ENCODE measurements around the gene UHRF1. TPM values are rescaled to one million over a fixed set of nuclear protein-coding genes. Genes with fewer than 3 reads are reported as not detected.

UHRF1 gene
- 1 to 10 TPM; 2.8 to 4.6 (median 4.1) TPM for total RNA-seq
- total RNA-seq (2013): 2.2 TPM

DNA sequence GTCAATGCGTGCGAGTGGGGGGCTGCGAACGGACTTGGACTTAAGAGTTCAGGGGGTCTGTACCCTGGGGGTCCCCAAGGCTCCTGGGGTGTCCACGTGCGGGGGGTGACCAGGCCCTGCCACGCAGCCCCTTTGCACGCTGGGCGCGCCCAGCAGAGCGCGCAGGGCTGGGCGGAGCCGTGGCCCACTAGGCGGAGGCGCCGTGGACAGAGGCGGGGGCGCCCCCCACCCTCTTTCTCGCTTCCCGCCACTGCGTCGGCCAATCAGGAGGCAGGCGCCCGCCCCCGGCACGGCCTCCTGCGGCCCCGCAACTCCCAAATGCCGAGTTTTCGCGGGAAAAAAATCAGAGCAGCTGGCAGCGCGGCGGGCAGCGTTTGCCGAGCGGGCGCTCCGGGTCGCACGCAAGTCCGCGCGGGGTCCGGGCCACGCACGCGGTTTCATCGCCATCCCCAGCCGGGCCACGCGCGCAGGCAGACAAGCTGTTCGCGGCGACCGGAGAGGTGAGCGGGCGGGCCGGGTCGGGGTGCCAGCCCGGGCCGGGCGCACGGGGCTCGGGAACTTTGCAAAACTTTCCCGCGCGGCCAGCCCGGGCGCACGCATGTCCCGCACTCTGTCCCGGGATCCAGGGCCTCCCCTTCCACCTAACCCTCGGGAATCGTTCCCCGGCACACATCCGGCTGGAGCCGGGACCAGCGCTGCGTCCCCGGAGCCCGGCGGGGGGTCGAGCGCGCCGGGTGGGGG, at the start of gene UHRF1:
TSS of gene UHRF1 (plus strand) at position 346 of the 741 bp plus-strand sequence. CDS start 1,385 bp downstream, outside the sequence.
- no peak within 1 kb of the TSS for H3K27ac ChIP-seq (ENCODE audit: low read length)
- H3K36me3 Mint-ChIP-seq: no peaks in the 10 kb centered on the region

DNA sequence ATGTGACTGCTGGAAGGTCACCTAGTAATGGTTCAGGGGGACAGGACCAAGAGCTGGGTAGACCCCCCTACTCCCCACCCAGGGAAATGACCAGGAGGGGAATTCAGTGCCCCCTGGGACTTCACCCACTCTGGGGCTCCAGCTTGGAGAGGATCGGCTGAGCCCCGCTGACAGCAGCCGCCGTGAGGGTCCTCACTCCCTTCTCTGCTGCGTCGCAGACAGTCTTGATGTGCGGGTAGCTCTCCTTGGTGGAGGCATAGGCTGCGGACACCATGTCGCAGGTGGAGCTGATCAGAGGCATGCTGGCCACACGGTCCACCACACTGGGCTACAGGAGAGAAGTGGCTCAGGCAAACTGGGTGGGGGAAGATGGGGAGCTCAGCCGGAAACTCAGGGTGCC, 49.6 kb upstream of the UHRF1 start:
- 97% methylated on average over 11 of the region's 11 CpGs for WGBS (ENCODE audit: insufficient coverage)
- intact Hi-C loops (cut with micrococcal nuclease): no loop called here
- H3K27ac ChIP-seq (ENCODE audit: low read length): no peak overlapping the region
- H3K4me3 Mint-ChIP-seq: no peak overlapping the region
- no peaks in the 10 kb centered on the region for H3K4me1 Mint-ChIP-seq
- no peak for ATAC-seq
- H3K27ac Mint-ChIP-seq: no peak overlapping the region
- H3K4me3 ChIP-seq (ENCODE audit: low read length): no peak overlapping the region
- H3K36me3 ChIP-seq (ENCODE audit: control insufficient read depth, insufficient read depth, low read length): peaks cover 8% of the 10 kb centered on the region
- peaks cover 2% of the 10 kb centered on the region for H3K4me1 ChIP-seq (ENCODE audit: control insufficient read depth, insufficient read depth, low read length)
- no peaks in the 10 kb centered on the region for H3K9me3 ChIP-seq (ENCODE audit: control insufficient read depth, insufficient read depth, low read length)
- no peaks in the 10 kb centered on the region for H3K36me3 Mint-ChIP-seq
- no peak for DNase-seq
- TF ChIP-seq CTCF (IDR thresholded peaks at IDR 0.05): no peak
- no peaks in the 10 kb centered on the region for H3K27me3 Mint-ChIP-seq (ENCODE audit: low read depth in 2 of 2)
- H3K27me3 ChIP-seq (ENCODE audit: control insufficient read depth, insufficient read depth, low read length): no peaks in the 10 kb centered on the region
- H3K9me3 Mint-ChIP-seq: no peaks in the 10 kb centered on the region

More for the DNA sequence above, at the start of gene UHRF1:
- H3K27me3 Mint-ChIP-seq (ENCODE audit: low read depth in 2 of 2): no peaks in the 10 kb centered on the region
- DNase-seq (no peak), ATAC-seq (peak in 1 of 3 donors; percentile 10)
- no peaks in the 10 kb centered on the region for H3K27me3 ChIP-seq (ENCODE audit: control insufficient read depth, insufficient read depth, low read length)
- peak within 1 kb of the TSS in 1 of 2 donors; percentile 98 for H3K27ac Mint-ChIP-seq
- no peaks in the 10 kb centered on the region for H3K36me3 ChIP-seq (ENCODE audit: control insufficient read depth, insufficient read depth, low read length)
- peaks cover 45 to 52% of the 10 kb centered on the region in 2 donors for H3K4me1 Mint-ChIP-seq
- peak within 1 kb of the TSS; percentile 25 for H3K4me3 ChIP-seq (ENCODE audit: low read length)
- H3K4me3 Mint-ChIP-seq: peak within 1 kb of the TSS; percentile 88
- WGBS (ENCODE audit: insufficient coverage): 4% methylated on average over 89 of the region's 89 CpGs
- H3K9me3 Mint-ChIP-seq: no peaks in the 10 kb centered on the region
- H3K4me1 ChIP-seq (ENCODE audit: control insufficient read depth, insufficient read depth, low read length): peaks cover 49% of the 10 kb centered on the region
- intact Hi-C loops (cut with micrococcal nuclease): no loop called here
- H3K9me3 ChIP-seq (ENCODE audit: control insufficient read depth, insufficient read depth, low read length): no peaks in the 10 kb centered on the region
- no peak for TF ChIP-seq CTCF (IDR thresholded peaks at IDR 0.05)

DNA sequence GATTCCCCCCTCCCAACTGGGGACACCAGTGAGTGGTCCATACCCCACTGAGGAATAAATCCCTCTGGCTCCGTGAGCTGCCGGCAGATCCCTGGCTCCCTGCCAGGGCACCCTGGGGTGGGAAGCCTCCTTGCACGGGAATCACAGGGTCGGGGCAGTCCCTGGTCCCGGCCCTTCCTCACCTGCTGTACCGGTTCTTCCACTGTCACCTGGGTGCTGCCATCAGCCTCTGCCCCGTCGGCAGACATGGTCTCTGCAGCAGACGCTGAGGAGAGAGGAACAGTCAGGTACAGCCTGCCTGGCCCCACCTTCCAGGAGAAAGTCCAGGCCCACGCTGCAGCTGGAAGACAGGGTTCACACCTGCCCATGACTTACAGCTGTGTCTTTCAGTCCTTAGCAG, 48.2 kb upstream of the UHRF1 start:
- 97% methylated on average over 10 of the region's 10 CpGs for WGBS (ENCODE audit: insufficient coverage)
- intact Hi-C loops (cut with micrococcal nuclease): no loop called here
- ATAC-seq (no peak), DNase-seq (no peak)
- Histone ChIP-seq H3K36me3 (ENCODE audit: control insufficient read depth, insufficient read depth, low read length) (peaks cover 8% of the 10 kb centered on the region), H3K9me3 (ENCODE audit: control insufficient read depth, insufficient read depth, low read length) (no peaks in the 10 kb centered on the region), H3K4me3 (ENCODE audit: low read length) (no peak overlapping the region), H3K27me3 (ENCODE audit: control insufficient read depth, insufficient read depth, low read length) (no peaks in the 10 kb centered on the region), H3K27ac (ENCODE audit: low read length) (no peak overlapping the region), H3K4me1 (ENCODE audit: control insufficient read depth, insufficient read depth, low read length) (peaks cover 3% of the 10 kb centered on the region)
- Mint-ChIP-seq H3K4me1 (peaks cover 0 to under 1% of the 10 kb centered on the region in 2 donors), H3K27me3 (ENCODE audit: low read depth in 2 of 2) (no peaks in the 10 kb centered on the region), H3K4me3 (no peak overlapping the region), H3K27ac (no peak overlapping the region), H3K9me3 (no peaks in the 10 kb centered on the region), H3K36me3 (no peaks in the 10 kb centered on the region)
- TF ChIP-seq CTCF (IDR thresholded peaks at IDR 0.05): no peak
